Stimulated activated CD4-positive, alpha-beta T cell treated with anti-CD3 and anti-CD28 coated beads, Interleukin-2, amount 100 ng/mL, for 24 hours (primary cell): ENCODE data around the gene NANS.
A peak's percentile ranks its signal among the peaks of the same experiment; 100 is the strongest.
"Not testable (repeated sequence)": the region's sequence is repeated elsewhere in the genome, so short reads cannot be mapped to it uniquely, and the experiment has no call there.

ENCODE experiments used
- DNase-seq, 2 donors: peaks; one replicate each; pipeline ENCODE4 v3.0.0-alpha.2; 2020

Gene NANS, protein sequence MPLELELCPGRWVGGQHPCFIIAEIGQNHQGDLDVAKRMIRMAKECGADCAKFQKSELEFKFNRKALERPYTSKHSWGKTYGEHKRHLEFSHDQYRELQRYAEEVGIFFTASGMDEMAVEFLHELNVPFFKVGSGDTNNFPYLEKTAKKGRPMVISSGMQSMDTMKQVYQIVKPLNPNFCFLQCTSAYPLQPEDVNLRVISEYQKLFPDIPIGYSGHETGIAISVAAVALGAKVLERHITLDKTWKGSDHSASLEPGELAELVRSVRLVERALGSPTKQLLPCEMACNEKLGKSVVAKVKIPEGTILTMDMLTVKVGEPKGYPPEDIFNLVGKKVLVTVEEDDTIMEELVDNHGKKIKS

DNA sequence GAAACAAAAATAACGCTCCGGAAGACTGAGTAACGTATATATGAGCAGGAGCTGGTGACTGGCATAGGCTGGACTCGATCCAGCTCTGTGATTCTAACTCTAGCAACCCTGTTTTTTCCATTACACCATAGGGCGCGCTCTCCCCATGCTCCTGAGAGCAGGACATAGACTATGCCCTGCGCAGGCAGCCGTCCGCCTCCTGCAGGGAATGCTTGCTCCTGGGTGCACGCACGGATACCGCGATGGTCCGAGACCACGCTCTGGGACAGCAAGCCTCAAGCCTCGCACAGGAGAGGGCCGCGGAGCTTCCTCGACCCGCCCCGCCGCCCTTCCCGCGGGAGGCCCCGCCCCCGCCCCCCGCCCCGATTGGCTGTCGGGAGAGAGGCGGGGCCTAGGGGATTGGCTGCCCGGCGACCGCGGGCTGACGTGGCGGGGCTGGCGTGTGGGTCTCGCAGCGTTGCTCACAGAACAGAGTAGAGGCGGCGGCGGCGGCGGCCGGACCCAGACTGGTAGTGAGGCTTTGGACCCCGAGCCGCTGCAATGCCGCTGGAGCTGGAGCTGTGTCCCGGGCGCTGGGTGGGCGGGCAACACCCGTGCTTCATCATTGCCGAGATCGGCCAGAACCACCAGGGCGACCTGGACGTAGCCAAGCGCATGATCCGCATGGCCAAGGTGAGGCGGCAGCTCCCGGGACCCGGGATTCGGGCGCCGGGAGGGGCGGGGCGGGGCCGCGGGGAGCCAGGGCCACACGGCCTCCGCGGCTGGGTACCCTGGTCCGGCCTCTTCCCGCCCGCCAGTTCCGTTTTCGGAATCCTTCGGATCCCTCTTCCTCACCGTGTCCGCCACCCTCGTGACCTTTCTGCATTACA is at the start of gene NANS:
Gene NANS, plus strand, starts transcription at position 464 of the 869 bp plus-strand sequence. Its CDS starts 77 bp downstream, at position 541.
- peak; percentile 93 to 94 for DNase-seq

DNA sequence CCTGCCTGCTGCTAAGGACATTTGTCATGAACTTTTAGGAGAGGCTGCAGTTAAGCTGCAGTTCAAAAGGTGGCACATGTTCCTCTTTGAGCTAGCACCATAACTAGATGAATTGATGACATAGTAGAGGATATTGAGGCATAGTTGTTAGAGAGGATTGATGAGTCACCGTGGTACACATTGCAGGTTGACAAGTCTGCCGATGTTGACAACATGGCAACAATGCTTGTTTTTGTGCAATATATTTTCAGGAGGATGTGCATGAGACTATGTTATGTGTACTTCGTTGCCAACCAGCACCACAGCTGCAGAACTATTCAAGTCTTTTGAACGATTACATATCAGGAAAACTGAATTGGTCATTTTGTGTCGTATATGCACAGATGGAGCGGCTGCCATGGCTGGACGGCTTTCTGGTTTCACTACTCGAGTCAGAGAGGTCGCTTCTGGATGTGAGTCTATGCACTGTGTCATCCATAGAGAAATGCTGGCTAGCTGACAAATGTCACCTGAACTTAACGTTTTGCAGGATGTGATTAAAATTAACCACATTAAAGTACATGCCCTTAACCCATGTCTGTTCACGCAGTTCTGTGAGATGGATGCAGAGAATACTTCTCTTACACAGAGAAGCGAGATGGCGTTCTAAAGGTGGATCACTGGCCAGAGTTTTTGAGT is 49.1 kb upstream of the NANS start:
- no peak for DNase-seq

DNA sequence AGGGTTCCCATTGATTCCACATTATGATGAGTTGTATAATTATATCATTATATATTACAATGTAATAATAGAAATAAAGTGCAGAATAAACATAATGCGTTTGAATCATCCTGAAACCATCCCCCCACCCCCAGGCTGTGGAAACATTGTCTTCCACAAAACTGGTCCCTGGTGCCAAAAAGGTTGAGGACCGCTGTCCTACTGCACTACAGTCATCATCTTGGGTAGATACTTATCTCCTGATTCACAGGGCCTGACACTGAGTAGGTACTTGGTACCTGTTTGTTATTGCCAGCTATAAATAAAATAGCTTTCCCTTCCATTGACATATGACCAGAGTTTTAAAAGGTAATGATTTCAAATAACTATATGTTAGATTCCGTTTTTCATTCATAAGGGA is 47.8 kb upstream of the NANS start:
- DNase-seq: no peak

DNA sequence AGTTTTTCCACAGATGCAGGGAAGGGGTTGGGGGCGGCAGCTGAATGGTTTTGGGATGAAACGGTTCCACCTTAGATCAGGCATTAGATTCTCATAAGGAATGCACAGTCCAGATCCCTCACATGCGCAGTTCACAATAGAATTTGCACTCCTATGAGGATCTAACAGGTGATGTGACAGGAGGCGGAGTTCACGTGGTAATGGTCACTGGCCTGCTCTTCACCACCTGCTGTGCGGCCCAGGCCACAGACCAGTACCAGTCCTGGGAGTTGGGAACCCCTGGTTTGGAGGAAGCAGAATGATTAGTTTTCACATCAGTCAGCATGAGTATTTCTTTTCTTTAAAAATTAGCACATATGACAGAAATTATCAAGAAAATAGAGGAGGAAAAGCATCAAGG is 47.1 kb upstream of the NANS start:
- DNase-seq: no peak

DNA sequence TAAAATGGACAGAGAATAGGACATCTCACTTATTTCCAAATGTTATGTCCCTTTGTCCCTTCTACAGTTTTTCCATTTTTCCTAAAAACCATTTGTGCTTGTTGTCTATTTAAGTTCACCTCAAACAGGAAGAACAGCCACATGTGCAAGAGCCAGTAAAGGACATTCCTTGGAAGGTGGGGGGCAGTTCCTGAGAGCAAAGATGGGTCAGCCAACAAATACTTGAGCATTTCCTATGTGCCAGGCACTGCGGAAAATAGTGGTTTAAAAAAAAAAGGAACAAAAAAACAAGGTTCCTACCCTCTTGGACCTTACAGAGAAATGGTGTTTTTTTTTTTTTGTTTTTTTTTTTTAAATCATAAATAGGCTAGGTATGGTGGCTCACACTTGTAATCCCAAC is 46.6 kb upstream of the NANS start:
- DNase-seq: no peak

DNA sequence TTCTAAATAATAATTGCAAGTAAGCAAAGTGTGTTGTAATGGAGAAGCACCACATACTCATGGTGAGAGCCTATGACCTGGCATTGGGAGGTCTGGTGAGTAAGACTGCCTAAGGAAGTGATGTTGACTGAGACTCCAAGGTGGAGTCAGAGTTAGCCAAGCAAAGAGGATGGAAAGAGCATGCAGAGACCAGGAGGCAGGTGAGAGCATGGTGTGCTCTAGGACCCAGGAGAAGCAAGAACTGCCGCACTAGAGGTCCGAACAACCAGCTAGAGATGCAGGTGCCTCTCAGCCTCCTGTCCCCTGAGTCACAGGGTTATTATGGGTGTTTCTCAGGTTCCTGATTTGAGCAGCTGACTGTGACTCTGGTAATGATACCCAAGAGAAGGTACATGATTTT is 46.1 kb upstream of the NANS start:
- DNase-seq: no peak

DNA sequence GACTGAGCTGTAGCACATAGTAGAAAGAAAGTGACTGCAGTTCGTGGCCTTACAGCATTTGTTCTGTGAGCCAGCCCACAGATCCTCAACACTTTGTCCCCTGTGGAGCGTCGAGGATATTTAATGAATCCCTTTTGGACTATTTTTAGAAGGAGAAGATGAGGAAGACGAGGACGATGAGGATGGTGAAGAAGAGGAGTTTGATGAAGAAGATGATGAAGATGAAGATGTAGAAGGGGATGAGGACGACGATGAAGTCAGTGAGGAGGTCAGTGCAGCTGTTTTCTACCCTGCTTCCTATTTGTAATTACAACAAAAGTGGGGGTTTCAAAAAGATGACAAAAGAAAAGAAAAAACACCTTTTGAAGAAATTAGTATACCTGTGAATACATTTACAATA is 45.4 kb upstream of the NANS start:
- no peak for DNase-seq

DNA sequence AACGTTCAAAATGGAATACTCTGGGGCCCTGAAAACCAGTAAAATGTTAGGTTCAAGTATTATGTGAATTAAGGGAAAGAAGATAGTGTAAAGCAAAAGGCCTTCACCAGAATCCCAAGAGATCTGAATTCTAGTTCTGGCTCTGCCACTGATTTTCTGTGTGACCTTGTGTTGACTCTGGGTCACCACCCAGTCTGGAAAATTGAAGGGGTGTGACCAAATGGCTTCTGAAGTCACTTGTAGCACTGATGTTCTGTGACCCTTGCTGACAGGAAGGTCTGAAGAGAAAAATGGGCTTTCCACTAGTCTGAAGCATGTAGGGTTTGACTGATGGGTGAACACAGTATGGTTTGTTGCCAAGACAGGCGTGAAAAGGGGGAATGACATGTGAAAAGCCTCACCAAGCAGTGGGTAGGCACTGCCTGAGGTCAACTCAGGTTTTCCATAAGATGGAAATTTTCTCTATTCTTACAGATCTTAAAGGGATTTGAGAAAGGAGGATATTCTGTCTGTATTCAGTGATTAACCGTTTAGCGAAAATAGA is 40.3 kb upstream of the NANS start:
- no peak for DNase-seq

DNA sequence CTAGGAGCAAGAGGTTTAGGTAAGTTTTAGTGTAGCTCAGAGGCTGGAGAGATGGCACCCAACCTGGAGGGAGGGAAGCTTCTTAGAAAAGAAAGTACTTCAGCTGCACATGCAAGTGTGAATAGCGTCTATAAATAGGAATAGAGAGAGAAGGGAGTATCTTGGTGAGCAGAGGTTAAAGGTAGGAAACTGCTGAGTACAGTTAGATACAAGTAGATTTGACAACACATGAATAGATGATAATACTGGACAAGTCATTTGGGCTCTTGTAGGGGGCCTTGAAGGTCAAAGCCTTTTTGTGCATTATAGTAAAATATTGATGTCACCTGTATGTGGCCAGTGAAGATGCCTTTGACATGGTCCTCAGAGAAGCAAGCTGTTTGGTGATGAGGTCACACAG is 39.2 kb upstream of the NANS start:
- DNase-seq: no peak

DNA sequence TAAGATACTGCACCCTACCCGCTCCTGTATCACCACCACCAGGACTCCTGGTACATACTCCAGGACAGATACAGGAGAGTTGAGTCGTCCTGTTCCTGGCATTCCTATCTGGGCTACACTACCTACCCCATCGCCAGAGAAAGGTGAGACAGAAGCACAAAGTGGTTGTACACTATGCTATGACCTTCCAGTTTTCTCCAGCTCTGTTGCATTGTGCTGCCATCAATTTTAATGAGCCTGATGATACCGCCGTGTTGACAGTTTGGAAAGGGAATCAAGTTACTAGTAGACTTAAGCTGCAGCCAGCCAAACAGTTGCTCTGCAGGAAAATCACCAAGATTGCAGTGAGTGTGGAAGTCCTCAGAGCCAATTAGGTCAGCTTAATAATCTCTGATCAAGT is 38.2 kb upstream of the NANS start:
- no peak for DNase-seq

DNA sequence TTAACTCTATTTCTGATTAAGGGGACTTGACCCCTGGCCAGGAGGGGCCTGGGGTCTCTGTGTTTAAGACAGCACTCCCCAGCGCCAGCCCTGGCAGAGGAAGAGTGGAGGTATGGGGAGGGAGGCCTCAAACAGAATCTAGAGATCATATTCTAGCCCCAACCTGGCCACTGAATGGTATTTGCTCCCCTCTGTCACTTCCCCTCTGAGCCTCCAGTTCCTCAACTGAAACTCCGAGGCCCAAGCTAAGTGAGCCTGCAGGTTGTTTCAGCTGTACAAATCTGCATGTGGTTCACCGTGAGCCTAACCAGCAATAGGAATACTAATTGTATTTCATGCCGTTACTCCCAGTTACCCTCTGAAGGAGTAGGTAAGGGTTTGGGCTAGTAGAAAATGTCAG is 37.4 kb upstream of the NANS start:
- DNase-seq: no peak

DNA sequence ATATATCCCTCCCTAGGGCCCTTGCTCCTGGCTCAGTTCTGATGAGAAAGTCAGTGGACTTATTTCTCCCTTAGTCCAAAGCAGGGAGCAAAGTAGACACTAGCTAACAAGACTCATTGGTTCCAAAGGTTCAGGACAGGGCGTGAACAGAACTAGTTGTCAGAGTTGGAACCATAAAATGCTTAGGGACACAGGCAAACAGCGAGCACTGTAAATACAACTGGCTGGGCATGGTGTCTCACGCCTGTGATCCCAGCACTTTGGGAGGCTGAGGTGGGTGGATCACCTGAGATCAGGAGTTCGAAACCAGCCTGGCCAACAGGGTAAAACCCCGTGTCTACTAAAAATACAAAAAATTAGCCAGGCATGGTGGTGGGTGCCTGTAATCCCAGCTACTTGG is 36.7 kb upstream of the NANS start:
- not testable (repeated sequence) for DNase-seq

DNA sequence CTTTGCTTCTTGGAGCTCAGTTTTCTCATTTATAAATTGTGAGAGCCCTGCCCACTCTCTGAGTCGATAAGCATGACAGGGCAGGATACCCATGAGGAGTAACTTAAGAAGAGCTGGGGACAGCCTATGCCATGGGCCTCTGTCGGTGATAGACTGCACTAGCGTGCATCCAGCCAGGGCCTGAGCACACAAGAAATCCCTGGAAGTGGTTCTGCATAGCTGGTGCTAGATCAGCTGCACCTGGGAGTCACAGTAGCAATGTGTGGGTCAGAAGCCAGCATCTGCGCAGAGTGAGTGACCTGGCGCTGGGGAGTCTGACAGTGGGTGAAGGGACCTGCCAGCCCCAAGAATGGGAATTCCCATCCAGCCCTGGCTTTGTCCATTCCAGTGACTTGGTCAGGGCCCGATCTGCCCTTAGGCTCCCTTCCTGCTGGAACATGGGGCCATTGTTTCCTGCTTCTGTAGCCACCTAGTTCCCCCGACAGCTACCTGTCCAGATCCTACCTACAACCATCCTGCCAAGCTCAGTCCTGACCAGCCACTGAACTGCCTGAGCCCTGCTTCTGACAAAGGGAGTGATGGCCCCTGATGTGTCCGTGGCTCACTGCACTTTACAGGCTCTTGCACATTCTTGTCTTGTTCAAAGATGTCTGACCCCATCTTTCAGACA is 35.9 kb upstream of the NANS start:
- DNase-seq: no peak

DNA sequence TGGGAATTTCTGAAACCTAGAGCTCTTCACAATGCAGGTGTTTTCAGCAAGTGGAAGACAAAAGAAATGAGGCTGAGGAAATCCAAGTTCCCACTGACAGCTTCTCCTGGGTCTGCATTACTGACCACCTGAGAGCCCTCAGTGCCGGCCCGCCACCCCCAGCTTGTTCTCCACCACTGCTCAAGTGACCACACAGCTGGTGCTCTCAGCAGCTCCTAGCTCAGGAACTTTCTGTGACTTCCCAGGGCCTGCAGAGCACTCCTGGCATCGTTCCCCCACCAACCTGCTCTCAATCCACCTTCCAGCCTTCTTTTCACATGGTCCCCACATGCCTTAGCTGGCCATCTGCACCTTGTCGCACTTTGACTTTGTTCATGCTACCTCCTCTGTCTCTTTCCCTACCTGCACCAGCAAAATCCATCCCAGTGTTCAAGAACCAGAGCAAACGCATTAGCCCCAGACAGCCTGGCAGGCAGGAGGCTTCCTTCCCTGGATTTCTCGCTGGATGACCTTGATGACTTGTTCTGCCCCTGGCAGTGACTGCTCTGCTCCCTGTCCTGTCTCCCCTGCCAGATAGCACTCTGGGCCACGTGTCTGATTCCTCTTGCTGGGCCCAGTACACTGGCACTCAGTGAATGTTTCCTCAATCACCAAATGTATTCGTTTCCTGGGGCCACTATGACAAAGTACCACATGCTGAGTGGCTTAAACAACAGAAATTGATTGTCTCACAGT is 35.1 kb upstream of the NANS start:
- no peak for DNase-seq

DNA sequence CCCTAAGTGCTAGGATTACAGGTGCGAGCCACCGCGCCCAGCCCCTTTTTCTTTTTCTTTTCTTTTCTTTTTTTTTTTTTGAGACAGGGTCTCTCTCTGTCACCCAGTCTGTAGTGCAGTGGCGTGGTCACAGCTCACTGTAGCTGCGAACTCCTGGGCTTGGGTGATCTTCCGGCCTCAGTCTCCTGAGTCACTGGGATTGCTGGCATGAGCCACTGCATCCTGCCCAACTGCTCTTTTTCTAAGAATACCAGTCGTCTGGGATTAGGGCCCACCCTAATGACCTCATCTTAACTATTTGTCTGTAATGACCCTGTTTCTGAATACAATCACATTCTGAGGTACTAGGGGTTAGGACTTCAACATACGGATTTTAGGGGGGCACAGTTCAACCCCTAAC is 34.1 kb upstream of the NANS start:
- no peak for DNase-seq

DNA sequence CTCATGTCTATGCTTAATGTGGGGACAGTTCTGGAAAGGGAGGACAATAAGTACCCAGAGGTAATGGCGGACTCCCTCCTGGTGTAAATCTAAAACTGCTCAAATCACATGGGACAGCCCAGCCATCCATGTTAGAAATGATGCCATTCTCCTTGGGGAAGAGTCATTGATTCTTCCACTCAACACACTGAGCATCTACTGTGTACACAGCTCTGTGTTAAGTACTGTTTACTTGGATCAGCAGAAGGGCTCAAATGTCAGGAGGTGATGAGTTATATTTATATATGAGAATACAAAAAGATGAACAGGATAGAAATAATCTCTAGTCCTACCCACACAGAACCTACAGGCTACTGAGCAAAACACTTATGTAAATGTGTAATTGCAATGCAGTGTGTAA is 31.8 kb upstream of the NANS start:
- no peak for DNase-seq

DNA sequence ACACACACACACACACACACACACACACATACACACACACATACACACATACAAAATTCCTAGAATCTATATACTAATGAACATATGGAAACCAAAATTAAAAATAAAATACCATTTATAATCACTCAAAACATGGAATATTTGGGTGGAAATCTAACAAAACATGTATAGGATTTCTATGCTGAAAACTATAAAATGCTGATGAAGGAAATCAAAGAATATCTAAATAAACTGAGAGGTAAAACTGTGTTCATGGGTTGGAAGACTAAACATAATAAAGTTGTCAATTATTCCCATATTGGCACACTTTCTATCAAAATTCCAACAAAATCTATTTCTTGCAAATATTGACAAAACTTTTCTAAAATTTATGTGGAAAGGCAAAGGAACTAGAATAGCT is 25.4 kb upstream of the NANS start:
- no peak for DNase-seq

DNA sequence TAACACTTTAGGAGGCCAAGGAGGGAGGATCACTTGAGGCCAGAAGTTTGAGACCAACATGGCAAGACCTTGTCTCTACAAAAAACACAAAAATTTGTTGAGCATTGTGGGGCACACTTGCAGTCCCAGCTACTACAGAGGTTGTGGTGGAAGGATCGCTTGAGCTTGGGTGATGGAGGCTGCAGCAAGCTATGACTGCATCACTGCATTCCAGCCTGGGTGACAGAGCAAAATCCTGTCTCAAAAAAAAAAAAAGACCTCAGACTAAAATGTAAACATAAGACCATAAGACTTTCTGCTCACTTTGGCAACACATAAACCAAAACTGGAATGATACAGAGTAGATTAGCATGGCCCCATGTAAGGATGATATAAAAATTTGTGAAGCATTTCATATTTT is 24.6 kb upstream of the NANS start:
- DNase-seq: no peak

DNA sequence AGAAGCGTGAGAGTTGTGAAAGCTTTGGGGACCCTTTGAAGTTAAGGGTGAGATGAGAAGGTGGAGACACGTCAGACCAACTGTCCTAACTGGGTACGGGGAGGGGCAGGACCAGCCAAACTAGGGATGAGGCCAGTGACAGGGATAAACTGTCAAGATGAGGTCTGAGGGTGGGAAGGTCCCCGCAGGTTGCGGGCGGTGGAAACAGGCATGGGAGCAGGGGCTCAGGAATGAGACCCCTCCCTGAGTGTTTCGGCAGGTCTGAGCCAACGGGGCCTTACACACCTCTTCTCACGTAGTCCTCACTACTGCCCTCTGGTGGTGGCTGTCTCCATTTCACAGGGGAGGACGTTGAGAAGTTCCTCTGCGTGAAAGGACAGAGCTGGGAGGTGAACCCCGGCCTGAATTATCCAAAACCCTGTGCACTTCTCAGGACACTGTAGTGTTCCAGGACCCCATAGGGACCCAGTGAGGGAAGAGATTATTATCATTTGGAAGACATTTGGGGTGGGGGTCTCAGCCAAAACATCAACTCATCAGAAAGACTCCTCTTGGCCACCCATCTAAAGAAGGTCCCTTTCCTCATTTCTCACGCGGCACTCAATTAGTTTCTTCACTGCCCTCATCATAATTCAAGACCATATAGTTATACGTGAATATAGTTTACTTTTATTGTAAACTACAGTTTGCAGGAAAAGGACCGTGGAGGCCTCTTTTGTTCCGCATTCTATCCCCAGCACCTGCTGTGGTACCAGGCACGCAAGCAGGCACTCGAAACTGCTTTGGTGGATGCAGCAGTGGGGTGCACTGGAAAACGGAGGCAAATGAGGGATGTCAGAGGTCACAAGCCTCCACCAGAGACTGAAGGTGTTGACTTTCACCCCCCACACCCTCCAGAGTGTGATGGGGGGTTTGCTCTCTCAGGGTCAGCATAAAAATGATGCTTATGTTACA is 21.7 kb upstream of the NANS start:
- DNase-seq: peak; percentile 93 to 95

DNA sequence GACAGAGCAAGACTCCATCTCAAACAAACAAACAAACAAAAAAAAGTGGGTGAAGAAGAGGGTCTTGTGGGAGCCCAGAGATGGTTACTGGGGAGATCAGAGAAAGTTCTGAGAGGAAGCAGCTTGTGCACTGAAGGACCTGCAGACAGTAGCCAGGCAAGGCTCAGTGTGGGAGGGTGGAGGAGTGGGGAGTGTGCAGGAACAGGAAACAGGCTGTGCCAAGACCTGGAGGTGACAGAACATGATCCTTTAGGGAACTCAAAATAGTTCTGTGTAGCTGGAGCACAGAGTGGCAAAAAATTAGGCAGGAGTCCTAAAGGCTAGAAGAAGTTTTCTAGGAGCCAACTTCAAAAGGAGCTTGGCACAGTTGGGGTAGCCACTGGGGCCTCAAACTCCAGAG is 19.2 kb upstream of the NANS start:
- DNase-seq: no peak

DNA sequence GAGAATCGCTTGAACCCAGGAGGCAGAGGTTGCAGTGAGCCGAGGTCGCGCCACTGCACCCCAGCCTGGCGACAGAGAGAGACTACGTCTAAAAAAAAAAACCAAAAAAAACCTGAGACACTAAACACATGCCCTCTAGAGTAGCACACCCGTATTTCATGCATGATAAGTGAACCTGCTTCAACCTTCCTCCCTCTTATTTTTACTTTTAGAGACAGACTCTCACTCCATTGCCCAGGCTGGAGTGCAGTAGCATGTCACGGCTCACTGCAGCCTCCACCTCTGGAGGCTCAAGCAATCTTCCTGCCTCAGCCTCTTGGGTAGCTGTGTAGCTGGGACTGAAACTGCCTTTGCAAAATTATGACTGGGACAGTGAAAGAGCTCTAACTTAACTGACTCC is 17.6 kb upstream of the NANS start:
- no peak for DNase-seq
